Occipital lobe (tissue), 2 donors: ENCODE data around the gene WDR82. TPM values are rescaled to one million over a fixed set of nuclear protein-coding genes. Genes with fewer than 3 reads are reported as not detected.

Experiments used
- DNase-seq: peaks from one replicate; lab custom pipeline; 2025; lab: John Stamatoyannopoulos, UW
- total RNA-seq: library from RNA; depleted of rRNA; stranded (reverse); fragments of >200 nt; gene quantifications from one replicate; pipeline ENCODE4 v1.2.3, GENCODE V29; 2014

Gene WDR82
- total RNA-seq, 1 donor from 2014 or later: 158 TPM

GRCh38 chr3:52240059-52240885, 38.2 kb downstream of the WDR82 start:
- peak; percentile 49 for DNase-seq

GRCh38 chr3:52238761-52239701, 39.4 kb downstream of the WDR82 start, which contains the start of gene TWF2:
Gene TWF2, minus strand, starts transcription at chr3:52239158. Its CDS starts 142 bp downstream, at chr3:52239016.
- DNase-seq: peak; percentile 69

- no peak for DNase-seq
Measured at GRCh38 chr3:52238193-52238760, 40.2 kb downstream of the WDR82 start.

GRCh38 chr3:52237657-52238172, 40.7 kb downstream of the WDR82 start:
- DNase-seq: peak; percentile 53

- DNase-seq: no peak
Measured at GRCh38 chr3:52237006-52237656, 41.3 kb downstream of the WDR82 start.

- DNase-seq: no peak
Measured at GRCh38 chr3:52236424-52236886, 42.0 kb downstream of the WDR82 start.

- DNase-seq: no peak
Measured at GRCh38 chr3:52234516-52235447, 43.7 kb downstream of the WDR82 start.

- no peak for DNase-seq
Measured at GRCh38 chr3:52233968-52234367, 44.5 kb downstream of the WDR82 start.

GRCh38 chr3:52233108-52233591, 45.3 kb downstream of the WDR82 start:
- no peak for DNase-seq

GRCh38 chr3:52232279-52233107, 46.0 kb downstream of the WDR82 start:
- DNase-seq: no peak

- DNase-seq: no peak
Measured at GRCh38 chr3:52231502-52232278, 46.8 kb downstream of the WDR82 start.

GRCh38 chr3:52230889-52231499, 47.5 kb downstream of the WDR82 start:
- no peak for DNase-seq

GRCh38 chr3:52230461-52230860, 48.0 kb downstream of the WDR82 start:
- no peak for DNase-seq

GRCh38 chr3:52229656-52230055, 48.8 kb downstream of the WDR82 start:
- DNase-seq: no peak

- DNase-seq: no peak
Measured at GRCh38 chr3:52228751-52229291, 49.6 kb downstream of the WDR82 start.

GRCh38 chr3:52228266-52228665, 50.2 kb downstream of the WDR82 start:
- DNase-seq: no peak

GRCh38 chr3:52227766-52228165, 50.7 kb downstream of the WDR82 start:
- no peak for DNase-seq
